Stomach (tissue), 9 donors: ENCODE measurements around the gene RFC3. TPM values are rescaled to one million over a fixed set of nuclear protein-coding genes. Genes with fewer than 3 reads are reported as not detected.
"Not testable (repeated sequence)": the region's sequence is repeated elsewhere in the genome, so short reads cannot be mapped to it uniquely, and the experiment has no call there.

Experiments
- DNase-seq, 2 donors: peaks; one replicate each; pipeline versions ENCODE4 v3.0.0 to v3.0.0-alpha.2; 2013 to 2019
- H3K27ac ChIP-seq, 5 donors: fragments of 200-600 bp in 4 of 5; sonication (generic) in 4 of 5; one replicate each; pipeline ENCODE4 v1.5.1; 2013 to 2019; ENCODE audit warnings: mild to moderate bottlenecking in 1 of 5, moderate library complexity in 1 of 5
- H3K27me3 ChIP-seq, 3 donors: fragments of 200-600 bp; sonication (generic); one replicate each; pipeline ENCODE4 v1.5.1; 2017 to 2019; ENCODE audit warnings: mixed run types in 1 of 3
- H3K36me3 ChIP-seq, 4 donors: fragments of 200-600 bp; sonication (generic); 1 replicate in 3 of 4; 2 replicates in 1 of 4; pipeline ENCODE4 v1.5.1; 2016 to 2019
- H3K4me1 ChIP-seq, 4 donors: fragments of 200-600 bp; sonication (generic); one replicate each; pipeline ENCODE4 v1.5.1; 2016 to 2019
- H3K4me3 ChIP-seq, 4 donors: fragments of 200-600 bp; sonication (generic) in 3 of 4; one replicate each; pipeline ENCODE4 v1.5.1; 2016 to 2019; ENCODE audit warnings: mild to moderate bottlenecking in 1 of 4
- H3K9me3 ChIP-seq, 4 donors: fragments of 200-600 bp; sonication (generic); one replicate each; pipeline ENCODE4 v1.5.1; 2016 to 2019
- CTCF ChIP-seq, 7 experiments: fragments of 450-650 bp in 4 of 7; fragments of 200-600 bp in 3 of 7; sonication (generic) in 3 of 7; IDR thresholded peaks; one replicate each; pipeline ENCODE4 v1.5.1; 2016 to 2019; ENCODE audit warnings: antibody characterized with exemption in 7 of 7, control low read depth in 2 of 7, mild to moderate bottlenecking in 1 of 7
- EP300 ChIP-seq: sonication (generic); formaldehyde crosslinking; IDR thresholded peaks from one replicate; pipeline ENCODE4 v1.6.1; 2017; ENCODE audit warnings: antibody characterized with exemption
- POLR2A ChIP-seq, 4 donors: fragments of 450-650 bp; IDR thresholded peaks; one replicate each; pipeline ENCODE4 v1.6.1; 2016; ENCODE audit warnings: antibody characterized with exemption in 4 of 4, control low read depth in 2 of 4, mild to moderate bottlenecking in 1 of 4, moderate library complexity in 1 of 4
- POLR2AphosphoS5 ChIP-seq, 3 donors: sonication (generic); formaldehyde crosslinking; IDR thresholded peaks; one replicate each; pipeline ENCODE4 v1.6.1; 2016; ENCODE audit warnings: antibody characterized with exemption in 3 of 3
- WGBS, 5 donors: extraction: QIAGEN DNeasy Blood & Tissue Kit in 3 of 5; methylation state at CpG; one replicate each; pipeline versions ENCODE4 v1.1.5 to v1.1.7; 2013 to 2018; 5-methylcytosine and 5-hydroxymethylcytosine counted together
- intact Hi-C: fragments of 100-400 bp; cut with DNase I; formaldehyde crosslinking; loops from one replicate; pipeline ENCODE4 v1.15.1; 2023; ENCODE audit warnings: low total_unique reads
- polyA plus RNA-seq, 3 donors: library from polyadenylated mRNA; stranded (reverse); fragments of 200-250 nt; gene quantifications; one replicate each; pipeline ENCODE4 v1.2.3, GENCODE V29; 2013
- total RNA-seq, 5 donors: library from RNA; depleted of rRNA; stranded (reverse); fragments of >200 nt; gene quantifications; one replicate each; pipeline versions ENCODE4 v1.1.0 to v1.2.3, GENCODE V29; 2014 to 2016
- donor health status: healthy with polysubstance abuse.
- donor health status: Bipolar disorder and iron deficiency.
- donor health status: healthy.

The RFC3 gene
- total and polyA plus RNA-seq, 8 donors, result 0.58 to 27.7 (median 7.8) TPM

GRCh38 chr13:33799950-33800592 is 17.9 kb upstream of the RFC3 start:
- H3K4me1 ChIP-seq, result peaks cover 0 to 22% (median 11%) of the 10 kb centered on the region in 4 donors
- H3K27ac ChIP-seq, result no peak overlapping the region
- intact Hi-C loops, result no loop called here
- H3K4me3 ChIP-seq, result no peak overlapping the region
- H3K9me3 ChIP-seq, result no peaks in the 10 kb centered on the region
- TF ChIP-seq POLR2A (IDR thresholded peaks at IDR 0.05) (no peak), POLR2AphosphoS5 (IDR thresholded peaks at IDR 0.05) (no peak), EP300 (no peak), CTCF (IDR thresholded peaks at IDR 0.05) (peak in 1 of 7 experiments; percentile 15)
- no peaks in the 10 kb centered on the region for H3K36me3 ChIP-seq
- no peaks in the 10 kb centered on the region for H3K27me3 ChIP-seq
- DNase-seq, result peak in 1 of 2 donors; percentile 64
- 34 to 43% (median 37%) methylated on average over 6 of the region's 6 CpGs for WGBS, 5 donors

- intact Hi-C loops, result no loop called here
- Histone ChIP-seq H3K36me3 (no peaks in the 10 kb centered on the region), H3K27ac (no peak overlapping the region), H3K27me3 (no peaks in the 10 kb centered on the region), H3K9me3 (no peaks in the 10 kb centered on the region), H3K4me1 (peaks cover 0 to 22% (median 11%) of the 10 kb centered on the region in 4 donors), H3K4me3 (no peak overlapping the region)
- no peak for DNase-seq
- WGBS, 5 donors, result 22 to 31% (median 25%) methylated on average over 3 of the region's 3 CpGs
- TF ChIP-seq POLR2A (IDR thresholded peaks at IDR 0.05) (no peak), CTCF (IDR thresholded peaks at IDR 0.05) (no peak), EP300 (no peak), POLR2AphosphoS5 (IDR thresholded peaks at IDR 0.05) (no peak)
Observed at GRCh38 chr13:33800646-33801186, 17.2 kb upstream of the RFC3 start.

GRCh38 chr13:33806470-33807248 is 11.3 kb upstream of the RFC3 start:
- no peak overlapping the region for H3K4me3 ChIP-seq
- no peaks in the 10 kb centered on the region for H3K9me3 ChIP-seq
- WGBS, 5 donors, result 59 to 73% (median 69%) methylated on average over 8 of the region's 8 CpGs
- peaks cover 0 to 20% (median 3%) of the 10 kb centered on the region in 3 donors for H3K27me3 ChIP-seq
- intact Hi-C loops, result no loop called here
- no peaks in the 10 kb centered on the region for H3K4me1 ChIP-seq
- no peaks in the 10 kb centered on the region for H3K36me3 ChIP-seq
- H3K27ac ChIP-seq, result no peak overlapping the region
- no peak for DNase-seq
- TF ChIP-seq EP300 (no peak), POLR2AphosphoS5 (IDR thresholded peaks at IDR 0.05) (no peak), POLR2A (IDR thresholded peaks at IDR 0.05) (no peak), CTCF (IDR thresholded peaks at IDR 0.05) (no peak)

- intact Hi-C loops, result not testable (repeated sequence)
Observed at GRCh38 chr13:33812829-33813228, 5.1 kb upstream of the RFC3 start.

More at GRCh38 chr13:33812829-33813228, 5.1 kb upstream of the RFC3 start:
- H3K4me3 ChIP-seq, H3K27ac ChIP-seq, DNase-seq, H3K4me1 ChIP-seq, H3K27me3 ChIP-seq, H3K36me3 ChIP-seq, H3K9me3 ChIP-seq: not testable (repeated sequence)
- WGBS, 5 donors, result 81 to 88% (median 84%) methylated on average over 7 of the region's 7 CpGs
